Mammary epithelial cell (primary cell): Measurements from ENCODE around the gene MTRFR.
"Not testable (repeated sequence)": the region's sequence is repeated elsewhere in the genome, so short reads cannot be mapped to it uniquely, and the experiment has no call there.

Experiments used
- EZH2 ChIP-seq: IDR thresholded peaks from 2 replicates; pipeline ENCODE4 v1.6.1; 2012; ENCODE audit warnings: low read length, inconsistent platforms, borderline replicate concordance
- TF ChIP-seq, protein P1 (sequence below), 2 donors: IDR thresholded peaks in 1 of 2; conservative IDR thresholded peaks in 1 of 2; 2 replicates each; pipeline ENCODE4 v1.5.1; 2011 to 2012; ENCODE audit warnings: inconsistent platforms in 2 of 2, low read length in 2 of 2, mild to moderate bottlenecking in 2 of 2, control low read depth in 1 of 2, low read depth in 1 of 2; ENCODE audit not compliant: insufficient read depth in 1 of 2; ENCODE audit errors: extremely low read depth in 1 of 2

DNA sequence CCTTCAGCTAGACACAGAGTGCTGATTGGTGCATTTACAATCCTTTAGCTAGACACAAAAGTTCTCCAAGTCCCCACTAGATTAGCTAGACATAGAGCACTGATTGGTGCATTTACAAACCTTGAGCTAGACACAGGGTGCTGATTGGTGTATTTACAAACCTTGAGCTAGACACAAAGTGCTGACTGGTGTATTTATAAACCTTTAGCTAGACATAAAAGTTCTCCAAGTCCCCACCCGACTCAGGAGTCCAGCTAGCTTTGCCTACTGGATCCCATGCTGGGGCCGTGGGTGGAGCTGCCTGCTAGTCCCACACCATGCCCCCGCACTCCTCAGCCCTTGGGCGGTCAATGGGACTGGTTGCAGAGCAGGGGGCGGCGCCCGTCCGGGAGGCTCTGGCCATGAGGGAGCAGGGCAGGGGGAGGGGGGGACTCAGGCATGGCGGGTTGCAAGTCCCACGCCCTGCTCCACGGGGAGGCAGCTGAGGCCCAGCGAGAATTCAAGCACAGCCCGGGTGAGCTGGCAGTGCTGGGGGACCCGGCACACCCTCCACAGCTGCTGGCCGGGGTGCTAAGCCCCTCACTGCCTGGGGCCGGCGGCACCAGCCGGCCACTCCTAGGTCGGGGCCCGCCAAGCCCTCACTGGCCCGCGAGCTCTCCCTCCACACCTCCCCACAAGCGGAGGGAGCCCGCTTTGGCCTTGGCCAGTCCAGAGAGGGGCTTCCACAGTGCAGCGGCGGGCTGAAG lies 15.9 kb downstream of the MTRFR start:
- TF ChIP-seq, protein P1, sequence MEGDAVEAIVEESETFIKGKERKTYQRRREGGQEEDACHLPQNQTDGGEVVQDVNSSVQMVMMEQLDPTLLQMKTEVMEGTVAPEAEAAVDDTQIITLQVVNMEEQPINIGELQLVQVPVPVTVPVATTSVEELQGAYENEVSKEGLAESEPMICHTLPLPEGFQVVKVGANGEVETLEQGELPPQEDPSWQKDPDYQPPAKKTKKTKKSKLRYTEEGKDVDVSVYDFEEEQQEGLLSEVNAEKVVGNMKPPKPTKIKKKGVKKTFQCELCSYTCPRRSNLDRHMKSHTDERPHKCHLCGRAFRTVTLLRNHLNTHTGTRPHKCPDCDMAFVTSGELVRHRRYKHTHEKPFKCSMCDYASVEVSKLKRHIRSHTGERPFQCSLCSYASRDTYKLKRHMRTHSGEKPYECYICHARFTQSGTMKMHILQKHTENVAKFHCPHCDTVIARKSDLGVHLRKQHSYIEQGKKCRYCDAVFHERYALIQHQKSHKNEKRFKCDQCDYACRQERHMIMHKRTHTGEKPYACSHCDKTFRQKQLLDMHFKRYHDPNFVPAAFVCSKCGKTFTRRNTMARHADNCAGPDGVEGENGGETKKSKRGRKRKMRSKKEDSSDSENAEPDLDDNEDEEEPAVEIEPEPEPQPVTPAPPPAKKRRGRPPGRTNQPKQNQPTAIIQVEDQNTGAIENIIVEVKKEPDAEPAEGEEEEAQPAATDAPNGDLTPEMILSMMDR (conservative IDR thresholded peaks at IDR 0.05 in 1 of 2, IDR thresholded peaks at IDR 0.05 in 1 of 2; ENCODE audit: extremely low read depth in 1 of 2, insufficient read depth in 1 of 2, low read depth in 1 of 2, low read length in 2 of 2) = not testable (repeated sequence)
- not testable (repeated sequence) for TF ChIP-seq EZH2
